GM13977 (cell line): ENCODE data around the gene IFIT1.

Experiments
- DNase-seq: peaks from one replicate; pipeline ENCODE4 v3.0.0; 2012; ENCODE audit warnings: low spot score
- in situ Hi-C: fragments of 300-500 bp; cut with MboI; formaldehyde crosslinking; loops from one replicate; pipeline ENCODE4 v1.12.0; 2022; ENCODE audit warnings: low sequenced_read_pairs, low pct_unique_long_range_greater_than_20kb, mixed read lengths, inconsistent platforms; ENCODE audit not compliant: unreplicated experiment
- TF ChIP-seq, protein P1 (sequence below): IDR thresholded peaks from 2 replicates; pipeline ENCODE4 v1.5.1; 2012; ENCODE audit warnings: mild to moderate bottlenecking, control low read depth; ENCODE audit not compliant: insufficient read depth; ENCODE audit errors: extremely low read depth, missing control alignments

The IFIT1 gene

DNA sequence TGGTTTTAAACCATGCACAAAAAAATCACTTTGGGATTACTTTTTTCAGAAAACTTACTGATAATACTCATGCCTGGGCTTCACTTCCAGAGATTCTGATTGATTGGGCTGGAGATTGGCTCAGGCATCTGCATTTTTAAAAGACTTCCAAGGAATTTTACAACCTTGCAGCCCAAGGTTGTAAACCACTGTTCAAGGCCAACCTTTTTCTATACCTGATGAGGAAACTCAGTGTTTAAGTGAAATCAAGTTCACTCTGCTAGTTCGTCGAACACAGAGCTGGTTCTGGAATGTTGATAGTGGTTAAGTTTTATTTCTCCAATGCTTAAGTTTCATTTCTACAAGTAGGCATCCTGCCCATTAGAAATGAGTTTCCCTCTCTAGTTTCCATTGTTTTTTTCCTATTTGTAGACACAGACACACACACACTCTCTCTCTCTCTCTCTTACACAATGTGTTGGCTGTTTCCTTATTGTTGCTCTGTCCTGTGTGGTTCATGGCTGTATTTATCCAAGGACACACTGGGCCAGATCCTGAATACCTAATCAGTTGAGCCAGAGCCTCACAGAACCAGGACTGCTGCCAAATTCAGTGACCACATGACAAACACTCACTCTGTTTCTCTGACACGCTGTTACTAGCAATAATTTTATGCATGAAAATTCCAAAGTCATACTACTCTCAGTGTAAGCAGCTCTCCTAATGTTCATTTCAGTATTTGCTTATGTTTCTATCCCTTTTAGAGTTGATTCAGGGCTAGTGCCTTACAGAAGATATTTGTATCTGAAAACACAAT, 18.3 kb upstream of the IFIT1 start:
- TF ChIP-seq, protein P1, sequence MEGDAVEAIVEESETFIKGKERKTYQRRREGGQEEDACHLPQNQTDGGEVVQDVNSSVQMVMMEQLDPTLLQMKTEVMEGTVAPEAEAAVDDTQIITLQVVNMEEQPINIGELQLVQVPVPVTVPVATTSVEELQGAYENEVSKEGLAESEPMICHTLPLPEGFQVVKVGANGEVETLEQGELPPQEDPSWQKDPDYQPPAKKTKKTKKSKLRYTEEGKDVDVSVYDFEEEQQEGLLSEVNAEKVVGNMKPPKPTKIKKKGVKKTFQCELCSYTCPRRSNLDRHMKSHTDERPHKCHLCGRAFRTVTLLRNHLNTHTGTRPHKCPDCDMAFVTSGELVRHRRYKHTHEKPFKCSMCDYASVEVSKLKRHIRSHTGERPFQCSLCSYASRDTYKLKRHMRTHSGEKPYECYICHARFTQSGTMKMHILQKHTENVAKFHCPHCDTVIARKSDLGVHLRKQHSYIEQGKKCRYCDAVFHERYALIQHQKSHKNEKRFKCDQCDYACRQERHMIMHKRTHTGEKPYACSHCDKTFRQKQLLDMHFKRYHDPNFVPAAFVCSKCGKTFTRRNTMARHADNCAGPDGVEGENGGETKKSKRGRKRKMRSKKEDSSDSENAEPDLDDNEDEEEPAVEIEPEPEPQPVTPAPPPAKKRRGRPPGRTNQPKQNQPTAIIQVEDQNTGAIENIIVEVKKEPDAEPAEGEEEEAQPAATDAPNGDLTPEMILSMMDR: no peak
- no peak for DNase-seq
- in situ Hi-C loops: loop anchor here (10.0 kb wide), 1 partner anchor 99 kb away; no protein-coding TSS in a partner anchor

DNA sequence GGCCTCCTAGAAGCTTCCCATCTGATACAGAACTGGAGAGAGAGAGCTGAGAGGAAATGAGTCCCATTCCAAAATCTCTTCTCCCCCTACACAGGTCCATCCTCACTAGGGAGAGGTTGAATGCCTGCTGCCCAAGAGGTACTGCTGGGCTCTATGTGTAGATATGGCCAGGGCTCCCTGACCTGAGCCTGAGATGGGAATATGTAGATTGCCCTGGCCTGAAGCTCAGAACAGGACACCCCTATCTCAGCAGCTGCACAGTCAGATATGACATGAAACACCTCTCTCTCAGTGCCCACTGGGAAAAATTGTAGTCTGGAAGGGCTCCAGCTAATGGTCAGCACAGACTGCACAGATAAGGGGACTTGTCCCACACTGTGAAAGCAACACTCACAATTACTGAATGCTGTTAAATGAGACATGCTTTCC, 17.7 kb upstream of the IFIT1 start:
- DNase-seq: no peak
- in situ Hi-C loops: loop anchor here (10.0 kb wide), 1 partner anchor 100 kb away; no protein-coding TSS in a partner anchor
- TF ChIP-seq, protein P1: no peak

DNA sequence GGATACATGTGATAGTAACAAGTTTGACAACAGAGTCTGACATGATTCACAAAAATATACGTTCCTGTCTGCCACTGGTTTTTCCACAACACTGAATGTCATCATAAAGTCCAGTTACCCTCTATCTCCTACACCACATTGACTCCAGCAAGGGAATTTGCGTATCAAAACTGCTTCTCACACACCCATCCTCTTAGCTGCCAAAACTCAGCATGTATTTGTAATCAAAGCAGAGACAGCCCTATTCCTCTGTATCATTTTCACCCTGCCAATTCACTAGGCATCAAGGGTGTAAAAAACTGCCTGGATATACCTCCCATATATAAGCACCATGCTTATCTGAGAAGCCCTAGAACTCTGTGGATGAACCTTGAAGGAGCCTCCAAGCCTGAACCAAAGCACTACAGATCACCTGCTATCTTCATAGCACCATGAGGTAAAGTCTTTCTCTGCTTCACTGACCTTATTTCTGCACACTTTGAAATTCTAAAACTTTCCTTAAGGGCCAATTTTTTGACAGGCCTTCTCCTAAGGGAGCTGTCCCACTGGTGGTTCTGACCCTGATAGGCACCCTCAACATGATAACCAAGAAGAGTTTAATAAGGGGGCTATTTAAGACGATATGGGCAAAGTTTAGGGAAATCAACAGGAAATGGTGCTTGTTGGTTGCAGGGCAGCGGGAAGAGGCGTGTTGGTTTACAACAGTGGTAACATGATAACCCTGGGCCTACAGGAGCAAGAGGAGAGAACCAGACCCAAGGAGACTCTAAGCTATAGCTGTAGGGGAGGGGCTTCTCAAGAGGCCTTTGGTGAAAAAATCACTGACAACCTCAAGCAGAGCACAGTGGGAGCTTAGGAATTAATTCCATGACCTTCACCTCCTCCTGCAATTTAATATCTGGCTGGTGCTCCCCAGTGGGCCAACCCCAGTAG, 14.5 kb upstream of the IFIT1 start, which contains the start of gene IFIT1B:
IFIT1B (plus strand) TSS at position 352 of the 933 bp plus-strand sequence; CDS start at position 432, 80 bp downstream.
- TF ChIP-seq, protein P1: no peak
- in situ Hi-C loops: loop anchor here (10.0 kb wide), 1 partner anchor 103 kb away; no protein-coding TSS in a partner anchor
- no peak for DNase-seq

DNA sequence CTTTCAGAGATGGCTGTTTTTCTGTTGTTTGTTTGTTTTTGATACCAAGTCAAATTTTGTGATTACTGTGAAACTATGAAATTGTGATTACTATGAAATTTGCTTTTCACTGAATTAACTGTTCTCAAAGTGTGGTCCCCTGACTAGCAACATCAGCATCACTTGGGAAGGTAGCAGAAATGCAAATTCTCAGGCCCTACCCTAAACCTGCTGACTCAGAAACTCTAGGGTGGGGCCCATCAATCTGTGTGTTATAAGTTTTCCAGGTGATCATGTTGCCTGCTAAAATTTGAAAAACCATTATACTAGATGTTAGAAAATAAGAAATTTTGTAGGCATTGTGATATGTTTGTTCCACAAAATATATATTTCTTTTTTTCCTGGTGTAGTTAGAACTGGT, 13.3 kb upstream of the IFIT1 start:
- in situ Hi-C loops: loop anchor here (10.0 kb wide), 1 partner anchor 104 kb away; no protein-coding TSS in a partner anchor

DNA sequence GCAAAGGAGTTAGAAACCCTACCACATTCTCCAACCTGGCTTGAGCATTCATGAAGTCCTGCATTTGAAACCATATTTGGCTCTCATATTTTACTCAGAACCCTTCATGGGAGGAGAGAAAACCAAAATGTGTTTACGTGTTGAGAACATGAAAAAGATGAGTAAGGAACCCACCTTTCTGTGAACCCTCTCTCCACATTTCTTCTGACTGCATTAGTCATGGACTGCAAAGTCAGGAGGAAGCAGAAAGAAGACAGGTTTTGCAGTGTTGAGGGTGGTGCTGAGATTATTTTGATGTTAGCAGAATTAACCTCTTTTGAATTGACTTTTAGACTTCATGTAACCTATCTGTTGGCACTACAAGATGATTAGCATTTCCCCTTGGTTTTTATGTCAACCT, 9.7 kb upstream of the IFIT1 start:
- in situ Hi-C loops: loop anchor here (10.0 kb wide), 1 partner anchor 128 kb away; the partner anchor contains the start of gene LIPA
- DNase-seq: no peak
- TF ChIP-seq, protein P1: no peak

More for the DNA sequence above, 13.3 kb upstream of the IFIT1 start:
- TF ChIP-seq, protein P1: no peak
- DNase-seq: no peak
